ENCODE results near the gene SLX4IP.

Gene SLX4IP

DNA sequence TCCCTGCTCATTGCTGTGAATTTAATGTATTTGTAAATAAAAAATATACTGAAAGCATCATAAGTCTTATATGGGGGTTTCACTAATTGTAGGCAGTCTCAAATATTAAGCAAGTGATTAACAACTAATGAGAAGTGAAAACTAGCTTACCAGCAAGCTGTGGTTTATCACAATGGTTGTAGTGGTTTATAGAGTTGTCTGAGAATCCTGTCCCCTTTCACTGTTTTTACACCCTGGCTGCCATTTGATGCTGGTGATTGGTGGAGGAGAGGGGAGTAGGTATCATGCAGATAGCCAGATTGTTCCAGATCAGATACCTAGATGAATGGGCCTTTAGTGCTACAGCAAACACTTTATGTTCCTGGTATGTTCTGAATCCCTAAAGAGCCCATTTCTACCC is 7.1 kb upstream of the SLX4IP start:
- no peak for DNase-seq (ENCODE audit: extremely low read depth in 1 of 2, low read depth in 1 of 2)

DNA sequence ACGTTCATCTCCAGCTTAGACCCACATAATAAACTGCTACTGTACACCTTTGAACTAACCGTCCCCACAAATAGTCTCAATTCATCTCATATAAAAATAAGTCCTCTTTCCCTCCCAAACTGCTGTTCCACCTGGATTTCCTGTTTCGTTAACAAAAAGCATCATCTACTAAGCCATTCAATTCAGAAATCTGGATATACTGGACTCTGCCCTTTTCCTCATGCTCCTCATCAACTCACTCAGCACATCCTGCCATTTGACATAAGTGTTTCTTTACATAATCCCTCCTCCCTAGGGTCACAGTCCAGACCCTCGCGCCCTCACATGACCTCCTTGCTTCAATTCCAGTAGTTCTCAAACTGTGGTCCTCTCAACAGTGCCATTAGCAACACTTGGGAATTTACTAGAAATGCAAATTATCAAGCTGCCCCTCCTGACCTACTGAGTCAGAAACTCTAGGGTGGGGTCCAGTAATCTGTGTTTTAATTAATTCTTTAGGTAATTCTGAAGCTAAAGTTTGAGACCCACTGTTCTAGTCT is 5.6 kb upstream of the SLX4IP start:
- DNase-seq (ENCODE audit: extremely low read depth in 1 of 2, low read depth in 1 of 2): no peak

DNA sequence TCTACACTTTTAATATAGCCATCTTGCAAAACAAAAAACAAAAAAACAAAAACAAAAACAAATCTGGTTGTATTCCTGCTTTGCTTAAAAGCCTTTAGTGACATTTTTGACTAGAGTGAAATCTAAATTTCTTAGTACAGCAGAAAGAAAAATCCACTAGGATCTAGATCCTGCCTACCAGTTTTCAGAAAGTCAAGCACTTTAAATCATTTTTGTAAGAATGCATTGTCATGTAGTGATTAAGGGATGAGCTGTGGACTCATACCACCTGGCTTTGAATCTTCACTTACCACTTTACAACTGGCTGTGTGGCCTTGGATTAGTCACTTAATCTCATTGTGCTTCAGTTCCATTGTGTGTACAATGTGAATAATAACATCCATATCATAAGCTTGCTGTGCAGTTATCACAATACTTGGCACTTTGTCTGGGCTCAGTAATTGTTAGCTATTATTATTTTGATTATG is 5.1 kb upstream of the SLX4IP start:
- no peak for DNase-seq (ENCODE audit: extremely low read depth in 1 of 2, low read depth in 1 of 2)

DNA sequence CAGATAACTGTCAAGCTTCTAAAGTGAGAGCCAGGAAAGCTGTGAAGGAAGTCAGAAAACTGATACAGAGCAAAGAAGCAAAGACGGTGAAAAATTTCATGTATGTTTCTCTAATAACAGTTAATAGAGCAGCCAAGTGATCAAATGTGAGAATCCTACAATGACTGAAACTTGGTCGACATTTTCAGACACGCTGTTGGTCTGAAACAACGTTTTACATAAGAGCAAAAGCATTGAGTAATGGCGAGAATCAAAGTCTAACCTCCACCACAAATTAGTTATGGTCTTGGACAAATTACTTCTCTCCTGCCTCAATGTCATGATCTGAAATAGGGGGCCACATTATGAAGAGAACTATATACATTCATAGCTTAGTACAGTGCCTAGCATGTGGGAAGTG is 4.4 kb upstream of the SLX4IP start:
- no peak for DNase-seq (ENCODE audit: extremely low read depth in 1 of 2, low read depth in 1 of 2)

DNA sequence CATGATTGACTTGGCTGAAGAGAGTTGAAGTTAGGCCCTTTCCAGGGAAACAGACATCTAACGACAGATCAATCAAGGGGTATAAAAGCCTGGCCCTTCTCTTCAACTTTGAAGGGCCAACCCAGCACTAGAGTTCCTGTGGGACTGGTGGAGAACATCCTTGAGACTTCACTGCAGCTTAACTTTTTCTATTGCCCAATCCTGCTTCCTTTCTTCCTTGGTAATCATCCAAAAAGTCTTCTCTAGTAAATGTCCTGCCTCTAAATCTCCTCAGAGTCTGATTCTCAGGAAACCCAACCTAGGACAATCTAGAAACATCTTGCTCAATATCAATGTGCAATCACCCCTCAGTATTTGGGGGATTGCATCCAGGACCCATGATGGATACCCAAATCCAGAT is 3.0 kb upstream of the SLX4IP start:
- no peak for DNase-seq (ENCODE audit: extremely low read depth in 1 of 2, low read depth in 1 of 2)

DNA sequence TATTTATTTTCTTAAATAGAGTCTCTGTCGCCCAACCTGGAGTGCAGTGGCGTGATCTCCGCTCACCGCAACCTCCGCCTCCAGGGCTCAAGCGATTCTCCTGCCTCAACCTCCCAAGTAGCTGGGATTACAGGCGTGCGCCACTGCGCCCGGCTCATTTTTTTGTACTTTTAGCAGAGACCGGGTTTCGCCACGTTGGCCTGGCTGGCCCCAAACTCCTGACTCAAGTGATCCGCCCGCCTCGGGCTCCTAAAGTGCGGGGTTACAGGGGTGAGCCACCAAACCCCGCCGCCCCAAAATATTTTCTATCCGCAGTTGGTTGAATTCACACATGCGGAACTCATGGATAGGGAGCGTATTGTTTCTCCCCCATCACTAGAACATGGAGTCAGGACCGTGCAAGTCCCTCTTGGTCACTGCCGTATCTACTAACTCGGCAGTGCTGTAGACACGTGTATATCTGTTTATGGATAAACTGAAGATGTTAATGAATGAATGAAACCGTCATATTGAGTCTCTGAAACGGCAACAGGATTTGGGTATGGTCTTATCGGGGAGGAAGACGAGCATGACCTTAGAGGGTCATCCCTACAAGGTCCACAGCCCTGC is 2.0 kb upstream of the SLX4IP start:
- DNase-seq (ENCODE audit: extremely low read depth in 1 of 2, low read depth in 1 of 2): no peak

DNA sequence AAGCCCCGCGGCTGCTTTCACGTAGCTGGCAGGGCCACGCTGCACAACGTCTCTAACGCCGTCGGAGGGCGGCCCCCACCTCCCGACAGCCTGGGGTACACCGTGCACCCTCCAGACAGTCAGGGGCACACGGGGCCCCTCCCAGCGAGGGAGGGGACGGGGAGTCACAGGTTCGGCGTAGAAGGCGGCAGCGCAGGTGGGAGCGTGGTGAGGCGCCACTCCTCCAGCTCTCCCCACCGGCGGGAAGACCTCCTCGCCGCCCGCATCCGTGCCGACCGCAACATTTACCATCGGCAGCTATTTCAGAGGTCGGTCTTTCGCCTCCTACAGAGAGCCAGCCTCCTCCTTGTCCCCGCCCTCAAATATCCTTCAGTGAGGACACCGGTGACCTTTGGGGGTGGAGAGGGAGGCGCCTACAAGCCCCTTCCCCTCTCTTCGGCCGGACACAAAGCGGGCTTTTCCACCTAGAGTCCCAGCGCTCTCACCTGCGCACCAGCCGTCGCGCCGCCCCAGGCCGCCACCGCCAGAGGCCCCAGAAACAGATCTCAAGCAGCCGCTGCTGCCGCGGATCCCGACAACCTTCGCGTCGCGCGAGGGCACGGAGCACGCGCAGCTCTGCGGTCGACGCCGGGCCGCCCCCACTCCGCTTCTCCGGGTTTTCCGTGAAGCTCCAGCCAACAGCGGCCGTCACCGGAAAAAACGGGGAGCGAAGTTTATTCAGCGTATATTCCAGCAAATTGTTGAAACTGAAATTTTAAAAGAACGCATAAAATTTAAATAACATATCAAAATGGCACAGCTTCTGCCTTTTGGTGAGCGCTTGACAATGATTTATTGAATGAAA is 1.3 kb upstream of the SLX4IP start, which contains the start of gene MKKS:
Gene MKKS (minus strand): TSS at position 600 of the 844 bp plus-strand sequence. CDS start 20,708 bp downstream, outside the sequence.
- peak; percentile 64 to 70 for DNase-seq (ENCODE audit: extremely low read depth in 1 of 2, low read depth in 1 of 2)

DNA sequence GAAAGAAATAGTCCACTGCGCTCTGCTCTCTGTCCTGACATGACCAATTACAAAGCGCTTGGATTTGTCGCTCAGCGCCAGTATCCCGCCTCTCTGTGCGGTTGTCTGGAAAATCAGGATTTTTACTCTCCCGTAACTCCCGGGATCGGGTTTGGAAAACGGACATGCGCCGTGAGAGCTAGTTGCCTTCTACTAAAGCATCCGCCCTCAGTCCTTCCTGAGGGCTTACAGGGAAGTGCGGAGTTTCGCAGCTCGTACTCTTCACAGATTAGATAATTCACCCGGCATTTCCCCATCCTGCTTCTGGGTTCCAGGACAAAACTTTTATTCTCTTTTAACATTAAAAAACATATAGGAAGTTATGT is 656 bp upstream of the SLX4IP start:
- peak; percentile 45 to 62 for DNase-seq (ENCODE audit: extremely low read depth in 1 of 2, low read depth in 1 of 2)

DNA sequence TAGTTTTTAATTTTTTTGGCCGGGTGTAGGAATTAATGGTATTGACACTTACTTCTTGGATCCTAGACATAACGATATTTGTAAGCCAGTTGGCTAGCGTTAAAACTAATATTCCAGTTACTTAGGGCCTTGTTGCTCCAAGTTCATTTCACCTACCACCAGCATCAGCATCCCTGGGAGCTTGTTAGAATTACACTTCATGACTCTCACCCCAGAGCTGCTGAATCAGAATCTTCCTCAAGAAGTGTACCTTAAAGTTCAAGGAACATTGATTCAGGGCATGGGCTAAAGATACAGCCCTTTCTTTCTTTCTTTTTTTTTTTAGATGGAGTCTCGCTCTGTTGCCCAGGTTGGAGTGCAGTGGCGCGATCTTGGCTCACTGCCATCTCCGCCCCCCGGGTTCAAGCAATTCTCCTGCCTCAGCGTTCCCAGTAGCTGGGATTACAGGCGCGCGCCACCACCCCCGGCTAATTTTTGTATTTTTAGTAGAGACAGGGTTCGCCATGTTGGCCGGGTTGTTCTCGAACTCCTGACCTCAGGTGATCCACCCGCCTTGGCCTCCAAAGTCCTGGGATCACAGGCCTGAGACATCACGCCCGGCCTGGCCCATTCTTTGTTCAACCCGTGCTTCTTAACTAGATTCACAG is 1.1 kb downstream of the SLX4IP start:
- no peak for DNase-seq (ENCODE audit: extremely low read depth in 1 of 2, low read depth in 1 of 2)

DNA sequence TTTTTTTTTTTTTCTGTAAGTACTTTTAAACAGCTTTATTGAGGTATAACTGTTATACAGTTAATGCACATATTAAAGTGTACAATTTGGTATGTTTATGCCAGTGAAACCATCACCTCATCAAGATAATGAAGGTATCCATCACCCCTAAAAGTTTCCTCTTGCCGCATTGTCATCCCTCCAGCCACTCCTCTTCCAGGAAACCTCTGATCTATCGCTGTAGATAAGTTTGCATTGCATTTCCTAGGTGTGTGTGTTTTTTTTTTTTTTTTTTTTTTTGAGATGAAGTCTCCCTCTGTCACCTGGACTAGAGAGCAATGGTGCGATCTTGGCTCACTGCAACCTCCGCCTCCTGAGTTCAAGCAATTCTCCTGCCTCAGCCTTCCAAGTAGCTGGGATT is 3.1 kb downstream of the SLX4IP start:
- no peak for DNase-seq (ENCODE audit: extremely low read depth in 1 of 2, low read depth in 1 of 2)

DNA sequence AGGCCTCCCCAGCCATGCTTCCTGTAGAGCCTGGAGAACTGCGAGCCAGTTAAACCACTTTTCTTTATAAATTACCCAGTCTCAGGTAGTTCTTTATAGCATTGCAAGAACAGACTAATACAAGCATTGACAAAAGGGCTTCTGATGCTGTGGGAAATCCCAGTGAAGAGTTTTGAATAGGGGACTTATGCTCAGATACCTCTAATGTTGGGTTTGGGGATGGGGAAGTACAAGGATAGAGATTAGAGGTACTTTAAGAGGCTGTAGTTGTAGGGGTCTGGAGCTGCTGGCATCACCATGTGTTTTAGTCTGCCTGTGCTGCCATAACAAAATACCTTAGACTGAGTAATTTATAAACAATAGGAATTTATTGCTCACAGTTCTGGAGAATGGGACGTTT is 8.8 kb downstream of the SLX4IP start:
- no peak for DNase-seq (ENCODE audit: extremely low read depth in 1 of 2, low read depth in 1 of 2)

DNA sequence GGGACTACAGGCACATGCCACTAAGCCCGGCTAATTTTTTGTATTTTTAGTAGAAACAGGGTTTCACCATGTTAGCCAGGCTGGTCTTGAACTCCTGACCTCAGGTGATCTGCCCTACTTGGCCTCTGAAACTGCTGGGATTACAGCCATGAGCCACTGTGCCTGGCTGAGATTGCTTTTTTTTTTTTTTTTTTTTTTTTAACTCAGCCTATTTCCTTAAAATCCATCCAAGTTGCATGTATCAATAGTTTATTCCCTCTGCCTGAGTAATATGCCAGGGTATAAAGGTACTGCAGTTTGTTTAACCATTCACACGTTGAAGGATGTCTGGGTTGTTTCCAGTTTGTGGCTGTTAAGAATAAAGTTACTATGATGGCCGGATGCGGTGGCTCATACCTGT is 10.7 kb downstream of the SLX4IP start:
- no peak for DNase-seq (ENCODE audit: extremely low read depth in 1 of 2, low read depth in 1 of 2)

DNA sequence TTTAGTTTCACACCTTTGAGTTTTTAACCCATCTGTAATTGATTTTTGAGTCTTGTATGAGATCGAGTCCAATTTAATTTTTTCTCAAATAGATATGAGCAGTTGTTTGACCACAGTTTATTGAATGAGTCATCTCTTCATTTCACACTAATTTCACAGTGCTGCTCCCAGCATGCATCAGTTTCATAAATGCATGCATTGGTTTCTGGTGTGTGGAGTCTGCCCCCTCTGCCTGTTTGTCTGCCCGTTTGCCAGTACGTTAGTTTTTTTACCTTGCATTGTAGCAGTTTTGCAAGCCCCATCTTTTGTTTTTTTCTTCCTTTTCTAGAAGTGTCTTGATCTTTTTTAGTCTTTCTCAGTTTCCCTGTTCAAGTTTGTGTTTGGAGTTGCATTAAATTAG is 11.9 kb downstream of the SLX4IP start:
- DNase-seq (ENCODE audit: extremely low read depth in 1 of 2, low read depth in 1 of 2): peak; percentile 21 to 44

DNA sequence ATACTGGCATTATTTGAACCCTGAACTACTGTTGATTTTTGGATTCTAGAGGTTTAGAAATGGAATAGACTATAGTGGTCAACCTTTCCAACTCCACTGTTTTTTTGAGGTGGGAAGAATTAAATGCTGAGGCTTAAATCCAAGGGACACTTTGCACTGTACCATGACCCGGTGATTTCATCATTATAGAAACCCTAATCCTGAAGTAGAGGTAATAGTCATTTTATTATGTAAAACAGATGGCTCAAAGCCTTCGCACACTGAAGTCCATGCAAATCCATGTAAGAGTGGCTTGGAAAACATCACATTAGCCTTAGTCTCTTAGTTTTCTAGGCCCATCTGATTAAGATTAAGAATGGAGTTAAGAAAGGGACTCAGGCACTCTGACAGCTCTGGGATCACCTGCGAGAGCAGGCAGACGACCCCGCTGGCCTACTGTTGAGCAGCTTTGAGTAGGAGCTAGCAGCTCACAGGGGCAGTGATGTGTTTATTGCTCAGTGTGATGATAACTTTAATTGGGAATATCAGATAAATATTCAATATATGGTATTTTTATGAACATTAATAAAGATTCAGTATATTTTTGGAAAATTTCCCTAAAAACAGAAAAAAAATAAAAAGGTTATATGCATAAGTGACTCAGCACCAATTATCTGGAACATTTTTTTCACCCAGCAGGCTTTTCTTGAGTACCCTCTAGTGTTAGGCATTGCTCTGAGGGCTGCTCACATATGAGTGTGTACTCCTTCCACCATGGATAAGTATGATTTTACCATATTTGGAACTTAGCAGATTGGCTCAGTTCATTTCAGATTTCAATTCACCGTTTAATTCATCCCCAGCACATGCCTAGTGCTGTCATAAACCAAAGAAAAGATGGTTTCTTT is 13.4 kb downstream of the SLX4IP start:
- DNase-seq (ENCODE audit: extremely low read depth in 1 of 2, low read depth in 1 of 2): no peak

DNA sequence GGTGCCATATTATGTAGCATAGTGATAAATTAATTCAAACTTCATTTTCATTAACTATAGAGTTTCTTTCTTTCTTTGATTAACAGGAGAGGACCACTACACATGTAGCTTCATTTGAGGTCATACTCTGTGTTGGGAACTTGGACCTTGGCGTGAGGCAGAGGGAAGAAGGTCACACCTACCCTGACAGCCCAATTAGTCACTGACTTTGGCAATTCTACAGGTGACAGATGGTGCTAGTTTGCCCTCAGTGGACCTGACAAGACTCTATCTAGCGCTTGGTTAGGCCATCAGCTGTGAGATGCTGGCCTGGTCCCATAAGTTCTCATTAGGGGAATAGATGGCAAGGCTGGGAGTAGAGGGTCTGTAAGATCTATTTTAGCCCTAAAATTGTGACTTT is 14.2 kb downstream of the SLX4IP start:
- DNase-seq (ENCODE audit: extremely low read depth in 1 of 2, low read depth in 1 of 2): no peak

DNA sequence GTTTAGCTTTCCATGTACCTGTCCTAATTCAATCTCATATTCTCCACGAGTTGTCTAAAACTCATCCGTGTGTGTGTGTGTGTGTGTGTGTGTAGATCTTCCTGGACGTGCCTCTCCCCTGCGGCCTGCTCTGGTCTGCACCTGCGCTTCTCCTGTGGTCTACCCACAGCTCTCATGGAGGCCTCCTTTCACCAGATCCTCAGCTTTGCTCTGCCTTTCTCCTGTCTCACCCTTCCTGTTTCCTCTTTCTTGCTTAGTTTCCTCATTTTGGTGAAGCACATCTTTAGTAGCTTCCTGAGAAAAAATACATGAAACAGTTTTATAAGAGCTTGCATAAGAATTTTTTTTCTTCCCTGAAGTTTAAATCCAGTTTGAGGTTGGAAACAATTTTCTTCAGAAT is 18.1 kb downstream of the SLX4IP start:
- peak in 1 of 2 donors; percentile 25 for DNase-seq (ENCODE audit: extremely low read depth in 1 of 2, low read depth in 1 of 2)

DNA sequence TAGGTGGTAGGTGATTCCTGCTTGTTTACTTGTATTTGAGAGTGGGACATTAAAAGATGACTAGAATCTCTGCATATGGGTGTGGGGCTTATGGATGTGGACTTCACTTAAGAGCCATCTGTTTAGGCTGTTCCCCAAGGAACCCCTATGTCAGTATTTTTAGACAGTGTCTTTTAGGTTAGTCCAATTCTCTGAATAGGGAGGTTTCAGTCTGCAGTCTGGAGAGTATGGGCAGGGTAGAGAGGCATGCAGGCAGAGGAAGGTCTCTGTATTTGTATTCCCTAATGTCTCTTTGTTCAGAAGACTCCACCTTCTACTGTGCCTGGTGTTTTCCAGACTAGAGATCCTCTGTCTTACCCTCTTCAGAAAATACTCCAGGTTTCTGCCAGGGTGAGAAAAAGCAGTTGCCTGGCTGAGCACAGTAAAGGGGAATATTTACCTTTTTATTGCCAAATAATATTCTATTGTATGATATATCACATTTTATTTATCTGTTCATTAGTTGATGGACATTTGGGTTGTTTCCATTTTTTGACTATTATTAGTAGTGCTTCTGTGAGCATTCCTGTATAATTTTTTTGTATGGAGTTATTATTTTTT is 19.1 kb downstream of the SLX4IP start:
- DNase-seq (ENCODE audit: extremely low read depth in 1 of 2, low read depth in 1 of 2): no peak

DNA sequence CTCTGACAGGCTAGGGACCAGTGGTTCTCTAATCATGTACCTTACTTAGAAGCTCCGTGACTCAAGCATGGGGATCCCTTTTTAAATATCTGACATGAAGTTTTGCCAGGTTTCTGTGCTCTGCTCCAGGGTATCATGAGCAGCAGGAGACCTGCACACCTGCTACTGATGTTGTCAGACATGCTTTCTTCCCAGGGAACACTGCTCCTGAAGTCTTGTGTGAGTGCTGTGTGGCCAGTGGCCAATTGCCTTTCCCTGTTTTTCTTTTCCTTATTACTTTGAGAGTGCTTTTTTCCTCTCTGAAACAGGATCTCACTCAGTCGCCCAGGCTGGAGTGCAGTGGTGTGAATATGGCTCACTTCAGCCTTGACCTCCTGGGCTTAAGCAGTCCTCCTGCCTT is 26.4 kb downstream of the SLX4IP start:
- DNase-seq (ENCODE audit: extremely low read depth in 1 of 2, low read depth in 1 of 2): no peak

DNA sequence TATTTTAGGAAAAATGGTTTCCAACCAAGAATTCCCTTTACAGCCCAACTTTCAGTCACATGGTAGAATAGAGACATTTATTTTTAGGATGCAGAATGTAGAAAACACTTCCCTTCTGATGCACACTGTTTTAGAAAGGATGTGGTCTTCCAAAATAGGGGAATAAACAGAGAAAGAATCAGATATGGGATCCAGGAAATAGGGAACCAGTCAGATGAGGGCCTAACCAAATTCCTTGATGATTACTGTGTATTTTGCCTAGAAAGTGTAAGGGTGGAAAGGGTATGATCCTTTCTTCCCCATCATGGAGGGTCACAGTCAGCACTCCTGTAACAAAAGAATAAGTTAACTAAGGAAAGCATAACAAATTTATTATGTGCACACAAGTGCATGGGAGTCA is 27.4 kb downstream of the SLX4IP start:
- DNase-seq (ENCODE audit: extremely low read depth in 1 of 2, low read depth in 1 of 2): no peak

DNA sequence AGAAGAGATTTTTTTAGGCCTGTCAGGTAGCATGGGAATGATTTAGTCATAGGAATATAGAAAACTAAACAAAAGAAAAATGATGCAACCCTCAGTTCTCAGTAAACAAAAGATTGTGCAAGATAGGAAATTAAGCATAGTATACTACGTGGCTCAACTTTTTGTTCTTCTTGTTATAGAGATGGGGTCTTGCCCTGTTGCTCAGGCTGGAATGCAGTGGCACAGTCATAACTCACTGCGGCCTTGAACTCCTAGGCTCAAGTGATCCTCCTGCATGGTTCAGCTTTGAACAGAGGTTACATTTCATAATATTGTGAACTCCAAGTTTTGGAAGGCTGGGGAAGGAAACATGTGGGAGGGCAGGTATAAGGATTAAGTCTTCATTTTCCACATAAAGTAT is 28.5 kb downstream of the SLX4IP start:
- no peak for DNase-seq (ENCODE audit: extremely low read depth in 1 of 2, low read depth in 1 of 2)

Data from stimulated activated CD8-positive, alpha-beta memory T cell treated with anti-CD3 and anti-CD28 coated beads, Interleukin-7, amount 100 ng/mL, for 48 hours (primary cell).